HG02938 (cell line): ENCODE measurements around the gene IFFO2.

Source experiments
- ATAC-seq: cut with Tn5 transposase; IDR thresholded peaks from one replicate; pipeline ENCODE4 v1.9.1; 2021; ENCODE audit warnings: mild to moderate bottlenecking, moderate library complexity; ENCODE audit not compliant: unreplicated experiment

The IFFO2 gene

DNA sequence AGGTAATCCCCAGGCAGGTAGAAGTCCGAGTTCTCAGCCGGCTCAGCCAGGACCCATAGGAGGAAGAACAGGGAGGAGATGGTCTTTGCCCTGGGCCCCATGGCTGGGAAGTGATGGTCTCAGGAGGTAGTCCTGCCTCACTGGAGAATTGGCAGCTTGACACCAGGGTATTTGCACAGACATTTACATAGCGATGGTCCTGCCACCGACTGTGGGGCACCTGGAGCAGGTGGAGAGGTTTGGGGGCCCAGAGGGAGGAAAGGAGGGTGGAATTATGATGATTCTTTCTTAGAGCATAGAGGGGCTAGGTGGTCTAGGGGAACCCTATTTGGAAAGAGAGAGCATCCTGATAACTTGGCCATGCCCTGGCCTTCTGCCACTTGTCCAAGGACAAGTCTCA, 96.9 kb downstream of the IFFO2 start, which contains the start of gene TAS1R2:
TAS1R2 (minus strand) TSS at position 101 of the 400 bp plus-strand sequence; CDS start at position 101, 0 bp downstream.
- no peak for ATAC-seq

- no peak for ATAC-seq
These were observed 98.3 kb downstream of the IFFO2 start for GRCh38 chr1:18858070-18858688.

DNA sequence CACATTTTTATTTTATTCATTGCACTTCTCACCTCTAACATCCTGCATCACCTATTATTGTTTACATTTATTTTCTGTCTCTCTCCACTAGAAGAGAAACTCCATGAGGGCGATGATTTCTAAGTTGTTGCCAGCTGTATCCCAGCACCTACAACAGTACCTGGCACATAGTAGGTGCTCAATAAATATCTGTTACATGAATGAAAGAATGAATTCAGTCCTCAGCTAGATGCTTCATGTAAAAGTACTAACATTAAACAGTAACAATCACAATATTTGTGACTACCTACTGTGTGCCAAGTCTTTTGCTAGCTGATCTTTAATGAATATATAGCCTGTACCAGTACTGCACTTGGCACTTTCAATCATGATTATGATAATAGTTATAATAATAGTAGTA, 100.0 kb downstream of the IFFO2 start:
- no peak for ATAC-seq

DNA sequence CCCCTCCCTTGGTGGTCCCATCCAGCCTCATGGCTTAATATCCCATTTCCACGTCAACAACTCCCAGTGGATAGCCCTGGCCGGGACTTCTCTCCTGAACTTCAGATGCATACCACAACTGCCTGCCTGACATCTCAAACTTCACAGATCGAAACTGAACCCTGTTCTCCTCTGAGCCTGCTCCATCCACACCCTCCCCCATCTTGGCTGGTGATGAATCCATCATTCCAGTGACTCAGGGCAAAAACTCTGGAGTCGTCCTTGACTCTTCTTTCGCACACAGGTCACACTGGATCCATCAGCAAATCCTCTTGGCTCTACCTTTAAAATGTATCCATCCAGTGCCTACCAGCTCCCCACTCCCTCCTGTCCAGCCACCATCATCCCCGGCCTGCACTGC, 100.9 kb downstream of the IFFO2 start:
- ATAC-seq = no peak

DNA sequence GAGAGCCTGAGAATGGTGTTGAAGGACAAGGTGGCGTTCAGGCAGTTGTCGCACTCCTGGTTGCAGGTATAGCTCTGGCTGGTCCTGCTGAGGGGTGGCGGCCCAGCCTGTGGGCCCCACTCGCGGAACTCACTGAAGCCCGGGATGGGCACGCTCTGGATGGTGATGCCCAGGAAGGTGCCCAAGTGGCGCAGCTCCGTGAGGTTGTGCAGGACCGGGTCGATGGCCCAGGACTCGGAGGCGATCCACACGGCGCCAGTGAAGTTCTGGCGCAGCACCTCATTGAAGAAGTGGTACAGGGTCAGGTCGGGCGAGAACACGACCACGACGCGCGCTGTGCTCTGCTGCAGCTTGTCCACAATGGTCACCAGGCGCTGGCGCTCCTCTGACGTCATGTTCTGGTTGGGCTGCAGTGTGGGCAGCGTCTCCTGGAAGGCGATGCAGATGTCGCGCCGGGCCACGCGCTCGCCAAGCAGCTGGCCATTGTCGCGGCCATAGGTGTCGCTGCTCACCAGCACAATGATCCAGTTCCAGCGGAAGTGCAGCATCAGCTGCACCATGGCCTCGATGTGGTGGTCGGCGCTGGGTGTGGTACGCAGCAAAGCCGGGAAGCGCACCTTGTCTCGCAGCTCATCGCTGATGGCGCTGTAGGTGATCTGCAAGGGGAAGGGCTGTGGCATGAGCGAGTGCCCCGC, 102.0 kb downstream of the IFFO2 start:
- no peak for ATAC-seq
